ENCODE results near the gene PTPRN2.

PTPRN2 gene

GRCh38 chr7:157904866-157905570, 682.6 kb downstream of the PTPRN2 start:
- TF ChIP-seq GATA2 (IDR thresholded peaks at IDR 0.05; ENCODE audit: low read depth, low read length) (no peak), GATA3 (IDR thresholded peaks at IDR 0.05; ENCODE audit: low read depth, low read length) (no peak)

- TF ChIP-seq GATA3 (IDR thresholded peaks at IDR 0.05; ENCODE audit: low read depth, low read length) = no peak
- no peak for TF ChIP-seq GATA2 (IDR thresholded peaks at IDR 0.05; ENCODE audit: low read depth, low read length)
These were observed 683.3 kb downstream of the PTPRN2 start for GRCh38 chr7:157904211-157904865.

GRCh38 chr7:157903710-157904109, 683.9 kb downstream of the PTPRN2 start:
- TF ChIP-seq GATA2 (IDR thresholded peaks at IDR 0.05; ENCODE audit: low read depth, low read length) (no peak), GATA3 (IDR thresholded peaks at IDR 0.05; ENCODE audit: low read depth, low read length) (no peak)

- TF ChIP-seq GATA2 (IDR thresholded peaks at IDR 0.05; ENCODE audit: low read depth, low read length) (no peak), GATA3 (IDR thresholded peaks at IDR 0.05; ENCODE audit: low read depth, low read length) (no peak)
These were observed 684.3 kb downstream of the PTPRN2 start for GRCh38 chr7:157903296-157903695.

GRCh38 chr7:157901166-157901565, 686.5 kb downstream of the PTPRN2 start:
- TF ChIP-seq GATA3 (IDR thresholded peaks at IDR 0.05; ENCODE audit: low read depth, low read length) (no peak), GATA2 (IDR thresholded peaks at IDR 0.05; ENCODE audit: low read depth, low read length) (no peak)

- TF ChIP-seq GATA2 (IDR thresholded peaks at IDR 0.05; ENCODE audit: low read depth, low read length) = no peak
- TF ChIP-seq GATA3 (IDR thresholded peaks at IDR 0.05; ENCODE audit: low read depth, low read length) = no peak
These were observed 687.1 kb downstream of the PTPRN2 start for GRCh38 chr7:157900556-157900955.

- TF ChIP-seq GATA3 (IDR thresholded peaks at IDR 0.05; ENCODE audit: low read depth, low read length) = no peak
- TF ChIP-seq GATA2 (IDR thresholded peaks at IDR 0.05; ENCODE audit: low read depth, low read length) = no peak
These were observed 687.6 kb downstream of the PTPRN2 start for GRCh38 chr7:157900011-157900410.

GRCh38 chr7:157898802-157899505, 688.7 kb downstream of the PTPRN2 start:
- TF ChIP-seq GATA3 (IDR thresholded peaks at IDR 0.05; ENCODE audit: low read depth, low read length) = no peak
- TF ChIP-seq GATA2 (IDR thresholded peaks at IDR 0.05; ENCODE audit: low read depth, low read length) = no peak

GRCh38 chr7:157898261-157898660, 689.4 kb downstream of the PTPRN2 start:
- TF ChIP-seq GATA2 (IDR thresholded peaks at IDR 0.05; ENCODE audit: low read depth, low read length) (no peak), GATA3 (IDR thresholded peaks at IDR 0.05; ENCODE audit: low read depth, low read length) (no peak)

- no peak for TF ChIP-seq GATA2 (IDR thresholded peaks at IDR 0.05; ENCODE audit: low read depth, low read length)
- TF ChIP-seq GATA3 (IDR thresholded peaks at IDR 0.05; ENCODE audit: low read depth, low read length) = no peak
These were observed 689.9 kb downstream of the PTPRN2 start for GRCh38 chr7:157897681-157898080.

- TF ChIP-seq GATA2 (IDR thresholded peaks at IDR 0.05; ENCODE audit: low read depth, low read length) = no peak
- TF ChIP-seq GATA3 (IDR thresholded peaks at IDR 0.05; ENCODE audit: low read depth, low read length) = no peak
These were observed 690.7 kb downstream of the PTPRN2 start for GRCh38 chr7:157896774-157897555.

- no peak for TF ChIP-seq GATA2 (IDR thresholded peaks at IDR 0.05; ENCODE audit: low read depth, low read length)
- TF ChIP-seq GATA3 (IDR thresholded peaks at IDR 0.05; ENCODE audit: low read depth, low read length) = no peak
These were observed 691.9 kb downstream of the PTPRN2 start for GRCh38 chr7:157895520-157896375.

- TF ChIP-seq GATA2 (IDR thresholded peaks at IDR 0.05; ENCODE audit: low read depth, low read length) (no peak), GATA3 (IDR thresholded peaks at IDR 0.05; ENCODE audit: low read depth, low read length) (no peak)
These were observed 694.0 kb downstream of the PTPRN2 start for GRCh38 chr7:157893535-157894044.

Data from SH-SY5Y (cell line).